RCC 7860 (cell line): ENCODE data around the gene RAI1.
"Not testable (repeated sequence)": the region's sequence is repeated elsewhere in the genome, so short reads cannot be mapped to it uniquely, and the experiment has no call there.

Source experiments
- DNase-seq: peaks from one replicate; pipeline ENCODE4 v3.0.0-alpha.2; 2015; ENCODE audit warnings: low spot score
- FAIRE-seq: peaks from 2 replicates; lab custom pipeline; 2012; peaks lifted over from hg19 to GRCh38; lab: Jason Lieb, UNC

The RAI1 gene

DNA sequence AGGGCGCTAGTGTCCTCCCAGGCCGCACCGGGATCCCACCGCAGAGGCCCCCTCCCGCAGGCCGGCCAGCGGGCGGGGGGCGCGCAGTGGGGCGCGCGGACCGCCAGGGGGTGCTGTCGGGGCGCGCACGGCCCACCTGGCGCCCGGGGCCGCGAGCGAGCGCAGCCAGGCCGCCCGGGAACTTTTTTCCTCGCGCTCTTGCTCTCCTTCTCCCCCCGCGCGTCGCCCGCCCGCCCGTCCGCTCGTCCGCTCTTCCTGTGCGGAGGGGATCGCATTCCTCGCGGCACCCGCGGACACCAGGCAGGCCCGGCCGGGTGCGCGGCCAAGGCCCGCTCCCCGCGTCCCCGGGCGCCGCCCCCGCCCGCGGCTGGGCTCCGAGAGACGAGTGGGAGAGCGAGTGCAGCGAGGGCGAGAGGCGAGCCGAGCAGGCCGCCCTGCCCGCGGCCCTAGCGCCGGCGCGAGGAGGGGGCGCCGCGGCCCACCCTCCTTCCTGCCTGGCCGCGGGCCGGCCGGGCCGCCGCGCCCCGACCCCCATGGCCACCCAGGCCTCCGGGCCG is at the start of gene RAI1:
Gene RAI1 (plus strand): TSS at position 272 of the 557 bp plus-strand sequence. CDS start 111,491 bp downstream, outside the sequence.
- DNase-seq (peak; percentile 66), FAIRE-seq (no peak)

DNA sequence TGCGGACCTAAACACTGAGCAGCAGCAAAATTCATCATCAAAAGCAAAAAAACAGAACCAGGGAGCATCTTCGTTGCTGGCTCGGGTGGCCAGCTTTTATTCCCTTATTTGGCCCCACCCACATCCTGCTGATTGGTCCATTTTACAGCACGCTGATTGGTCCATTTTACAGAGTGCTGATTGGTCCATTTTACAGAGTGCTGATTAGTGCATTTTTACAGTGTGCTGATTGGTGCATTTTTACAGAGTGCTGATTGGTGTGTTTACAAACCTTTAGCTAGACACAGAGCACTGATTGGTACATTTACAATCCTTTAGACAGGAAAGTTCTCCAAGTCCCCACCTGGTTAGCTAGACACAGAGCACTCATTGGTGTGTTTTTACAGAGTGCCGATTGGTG is 48.6 kb upstream of the RAI1 start:
- not testable (repeated sequence) for FAIRE-seq, DNase-seq

GRCh38 chr17:17633310-17633709 is 47.9 kb upstream of the RAI1 start:
- DNase-seq (no peak), FAIRE-seq (no peak)

- DNase-seq (no peak), FAIRE-seq (no peak)
Observed at GRCh38 chr17:17635126-17635525, 46.1 kb upstream of the RAI1 start.

DNA sequence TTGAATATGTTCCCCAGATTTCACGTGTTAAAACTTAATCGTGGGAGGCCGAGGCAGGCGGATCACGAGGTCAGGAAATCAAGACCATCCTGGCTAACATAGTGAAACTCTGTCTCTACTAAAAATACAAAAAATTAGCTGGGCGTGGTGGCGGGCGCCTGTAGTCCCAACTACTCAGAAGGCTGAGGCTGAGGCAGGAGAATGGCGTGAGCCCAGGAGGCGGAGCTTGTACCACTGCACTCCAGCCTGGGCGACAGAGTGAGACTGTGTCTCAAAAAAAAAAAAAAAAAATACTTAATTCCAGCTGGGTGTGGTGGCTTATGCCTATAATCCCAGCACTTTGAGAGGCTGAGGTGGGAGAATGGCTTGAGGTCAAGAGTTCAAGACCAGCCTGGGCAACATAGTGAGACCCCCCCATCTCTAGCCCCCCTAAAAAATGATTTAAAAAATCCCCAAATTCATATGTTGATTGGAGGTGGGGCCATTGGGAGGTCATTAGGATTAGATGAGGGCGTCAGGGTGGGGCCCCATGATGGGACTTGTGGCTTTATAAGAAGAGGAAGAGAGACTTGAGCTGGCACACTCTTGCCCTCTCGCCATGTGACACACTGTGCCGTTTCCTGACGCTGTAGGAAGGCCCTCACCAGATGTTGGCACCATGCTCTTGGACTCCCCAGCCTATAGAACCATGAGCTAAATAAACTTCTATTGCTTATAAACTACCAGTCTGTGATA is 45.6 kb upstream of the RAI1 start:
- FAIRE-seq, DNase-seq: not testable (repeated sequence)

DNA sequence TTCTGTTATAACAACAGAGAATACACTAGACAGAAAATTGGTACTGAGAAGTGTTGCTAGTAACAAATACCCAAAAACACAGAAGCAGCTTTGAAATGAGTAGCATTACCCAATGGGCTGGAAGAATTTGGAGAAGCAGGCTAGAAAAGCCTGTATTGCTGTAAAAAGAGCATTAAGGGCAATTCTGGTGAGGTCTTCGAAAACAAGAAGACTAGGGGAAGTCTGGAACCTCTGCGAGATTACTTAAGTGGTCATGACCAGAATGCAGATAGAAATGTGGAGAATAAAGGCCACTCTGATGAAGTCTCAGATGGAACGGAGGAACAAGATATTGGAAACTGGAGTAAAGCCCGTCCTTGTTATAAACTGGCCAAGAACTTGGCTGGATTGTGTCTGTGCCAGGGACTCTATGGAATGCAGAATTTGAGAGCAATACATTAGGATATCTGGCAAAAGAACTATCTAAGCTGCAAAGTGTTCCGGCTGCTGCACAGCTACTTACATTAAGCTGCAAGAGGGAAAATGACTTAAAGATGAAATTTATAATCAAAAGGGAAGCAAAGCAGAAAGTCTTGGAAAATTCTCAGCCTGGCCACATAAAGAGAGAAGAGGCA is 44.9 kb upstream of the RAI1 start:
- DNase-seq (no peak), FAIRE-seq (no peak)

DNA sequence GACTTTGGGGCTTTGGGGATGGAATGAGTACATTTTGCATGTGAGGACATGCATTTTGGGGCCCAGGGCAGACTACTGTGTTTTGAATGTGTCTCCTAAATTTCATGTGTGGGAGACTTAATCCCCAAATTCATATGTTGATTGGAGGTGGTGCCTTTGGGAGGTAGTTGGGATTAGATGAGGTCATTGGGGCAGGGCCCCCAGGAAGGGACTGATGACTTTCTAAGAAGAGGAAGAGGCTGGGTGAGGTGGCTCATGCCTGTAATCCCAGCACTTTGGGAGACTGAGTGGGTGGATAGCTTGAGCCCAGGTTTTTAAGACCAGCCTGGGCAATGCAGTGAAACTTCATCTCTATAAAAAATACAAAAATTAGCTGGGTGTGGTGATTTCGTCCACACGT is 42.8 kb upstream of the RAI1 start:
- no peak for FAIRE-seq
- DNase-seq, result no peak

- DNase-seq, FAIRE-seq: not testable (repeated sequence)
Observed at GRCh38 chr17:17639661-17640270, 41.5 kb upstream of the RAI1 start.

GRCh38 chr17:17641621-17642409 is 39.4 kb upstream of the RAI1 start:
- peak; percentile 52 for DNase-seq

GRCh38 chr17:17645148-17645547 is 36.1 kb upstream of the RAI1 start:
- not testable (repeated sequence) for FAIRE-seq, DNase-seq

More at GRCh38 chr17:17641621-17642409, 39.4 kb upstream of the RAI1 start:
- no peak for FAIRE-seq

GRCh38 chr17:17645961-17646360 is 35.3 kb upstream of the RAI1 start:
- no peak for FAIRE-seq
- DNase-seq, result no peak

- DNase-seq (no peak), FAIRE-seq (no peak)
Observed at GRCh38 chr17:17647524-17648178, 33.6 kb upstream of the RAI1 start.

DNA sequence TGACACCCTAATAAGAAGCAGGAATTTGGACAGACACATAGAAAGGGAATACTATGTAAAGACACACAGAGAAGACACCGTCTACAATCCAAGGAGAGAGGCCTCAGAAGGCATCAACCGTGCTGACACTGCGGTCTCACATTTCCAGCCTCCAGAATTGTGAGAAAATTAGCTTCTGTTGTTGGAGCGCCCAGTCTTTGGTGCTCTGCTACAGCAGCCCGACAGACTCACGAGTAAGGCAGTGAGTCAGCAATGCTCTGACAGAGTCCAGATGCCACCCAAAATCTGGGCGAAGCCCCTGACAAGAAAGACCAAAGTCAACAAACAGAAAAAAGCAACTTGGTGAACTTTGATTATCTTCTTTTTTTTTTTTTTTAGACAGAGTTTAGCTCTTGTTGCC is 32.5 kb upstream of the RAI1 start:
- DNase-seq, result no peak
- FAIRE-seq, result no peak

GRCh38 chr17:17650959-17651358 is 30.3 kb upstream of the RAI1 start:
- FAIRE-seq (no peak), DNase-seq (no peak)

GRCh38 chr17:17653343-17653742 is 27.9 kb upstream of the RAI1 start:
- FAIRE-seq (no peak), DNase-seq (no peak)

DNA sequence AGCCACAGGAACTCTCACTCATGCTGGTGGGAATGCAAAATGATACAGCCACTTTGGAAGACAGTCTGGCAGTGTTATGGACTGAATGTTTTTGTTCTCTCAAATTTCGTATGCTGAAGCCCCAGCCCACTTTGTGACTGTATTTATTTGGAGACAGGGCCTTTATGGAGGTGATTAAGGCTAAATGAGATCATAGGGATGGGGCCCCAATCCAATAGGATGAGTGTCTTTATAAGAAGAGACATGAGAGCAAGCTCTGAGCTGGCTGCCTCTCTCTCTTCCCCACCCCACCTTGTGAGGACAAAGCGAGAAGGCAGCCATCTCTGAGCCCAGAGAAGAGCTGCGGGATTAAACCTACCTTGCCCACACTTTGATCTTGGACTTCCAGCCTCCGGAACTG is 21.9 kb upstream of the RAI1 start:
- FAIRE-seq (no peak), DNase-seq (no peak)

GRCh38 chr17:17661134-17661533 is 20.1 kb upstream of the RAI1 start:
- FAIRE-seq, result no peak

GRCh38 chr17:17661834-17662385 is 19.3 kb upstream of the RAI1 start:
- FAIRE-seq, result no peak
- no peak for DNase-seq

More at GRCh38 chr17:17661134-17661533, 20.1 kb upstream of the RAI1 start:
- no peak for DNase-seq

GRCh38 chr17:17663160-17664063 is 17.8 kb upstream of the RAI1 start:
- DNase-seq (peak; percentile 86), FAIRE-seq (peak; percentile 63)
